Activated CD4-positive, alpha-beta T cell treated with anti-CD3 and anti-CD28 coated beads, Interleukin-2, amount 50 U/mL, for 48 hours (primary cell): ENCODE measurements around the gene FAM131C.
"Not testable (repeated sequence)": the region's sequence is repeated elsewhere in the genome, so short reads cannot be mapped to it uniquely, and the experiment has no call there.

Experiments
- DNase-seq, 2 experiments: peaks; one replicate each; pipeline ENCODE4 v3.0.0-alpha.2; 2020

FAM131C gene

GRCh38 chr1:16032388-16033102, 40.9 kb downstream of the FAM131C start:
- peak; percentile 71 to 78 for DNase-seq

- DNase-seq: no peak
Observed at GRCh38 chr1:16031551-16031950, 41.9 kb downstream of the FAM131C start.

- DNase-seq: no peak
Observed at GRCh38 chr1:16029288-16029687, 44.2 kb downstream of the FAM131C start.

DNA sequence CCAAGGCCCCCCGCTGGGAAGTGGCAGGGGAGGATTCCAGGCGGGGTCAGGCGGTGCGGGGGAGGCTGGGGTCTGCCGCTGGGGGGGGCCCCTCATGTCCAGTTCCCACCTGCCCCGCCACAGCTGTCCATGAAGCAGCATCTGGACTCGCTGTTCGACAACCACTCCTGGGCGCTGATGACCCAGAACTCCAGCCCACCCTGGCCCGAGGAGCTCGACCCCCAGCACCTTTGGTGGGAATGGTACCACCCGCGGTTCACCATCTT, 44.5 kb downstream of the FAM131C start:
- DNase-seq: not testable (repeated sequence)

- DNase-seq: no peak
Observed at GRCh38 chr1:16028237-16029002, 45.0 kb downstream of the FAM131C start.

GRCh38 chr1:16026723-16027484, 46.5 kb downstream of the FAM131C start:
- DNase-seq: peak; percentile 32 to 36

DNA sequence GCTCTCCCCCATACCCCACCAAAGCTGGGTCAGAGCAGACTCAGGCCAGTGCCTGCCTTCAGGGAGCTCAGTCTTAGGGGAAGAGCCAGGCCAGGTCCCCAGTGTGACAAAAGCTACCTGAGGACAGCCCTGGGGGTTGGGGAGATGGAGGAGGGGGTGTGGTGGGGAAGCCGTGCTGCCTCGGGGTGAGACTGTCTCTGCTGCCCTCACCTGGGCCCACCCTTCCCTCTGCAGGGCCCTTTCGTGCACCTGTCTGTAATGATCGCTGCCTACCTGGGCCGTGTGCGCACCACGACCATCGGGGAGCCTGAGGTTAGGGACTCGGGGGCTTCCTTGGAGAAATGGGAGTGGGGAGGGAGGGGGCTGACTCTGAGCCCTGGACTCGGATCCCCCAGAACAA, 47.1 kb downstream of the FAM131C start:
- not testable (repeated sequence) for DNase-seq

DNA sequence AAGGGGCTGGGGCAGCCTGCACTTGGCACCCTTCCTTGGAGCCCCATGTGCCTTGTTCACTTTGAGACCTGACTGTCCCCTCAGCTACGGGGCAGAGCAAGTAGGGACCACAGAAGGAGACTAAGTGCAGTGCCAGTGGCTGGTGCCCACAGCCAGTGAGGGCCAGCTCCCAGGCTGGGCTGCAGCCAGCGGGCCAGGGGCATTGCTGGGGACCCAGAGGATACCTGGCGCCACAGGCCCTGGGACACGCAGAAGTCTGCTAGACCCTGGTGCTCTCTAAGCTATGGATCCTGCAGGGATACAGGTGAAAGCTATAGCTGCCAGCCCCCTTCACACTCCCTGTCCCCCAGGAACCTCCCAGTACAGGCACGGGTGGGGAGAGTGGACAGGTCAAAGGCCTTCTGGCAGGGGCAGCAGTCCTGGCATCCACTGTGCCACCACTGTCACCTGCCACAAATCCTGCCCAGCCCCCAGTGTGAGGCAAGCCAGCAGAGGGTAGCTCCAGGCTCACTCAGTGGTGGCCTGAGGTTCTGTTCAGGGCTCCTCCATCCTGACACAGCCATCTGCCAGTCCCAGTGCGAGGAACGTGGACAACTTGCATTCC, 50.3 kb downstream of the FAM131C start:
- no peak for DNase-seq

DNA sequence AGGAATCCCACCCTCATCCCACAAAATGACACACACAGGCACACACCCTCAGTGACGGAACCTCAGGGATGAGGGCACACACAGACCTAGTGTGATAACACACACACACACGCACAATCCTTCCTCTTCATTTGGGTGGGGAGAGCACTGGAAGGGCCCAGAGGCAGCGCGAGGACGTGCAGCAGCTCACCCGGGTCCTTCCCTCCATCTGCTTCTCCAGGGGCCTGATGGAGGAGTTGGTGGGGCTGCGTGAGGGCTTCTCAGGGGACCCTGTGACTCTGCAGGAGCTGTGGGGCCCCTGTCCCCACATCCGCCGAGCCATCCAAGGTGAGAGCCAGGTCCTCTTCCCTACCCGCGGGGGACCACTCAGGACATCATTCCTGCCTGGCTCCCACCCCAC, 51.1 kb downstream of the FAM131C start:
- no peak for DNase-seq

DNA sequence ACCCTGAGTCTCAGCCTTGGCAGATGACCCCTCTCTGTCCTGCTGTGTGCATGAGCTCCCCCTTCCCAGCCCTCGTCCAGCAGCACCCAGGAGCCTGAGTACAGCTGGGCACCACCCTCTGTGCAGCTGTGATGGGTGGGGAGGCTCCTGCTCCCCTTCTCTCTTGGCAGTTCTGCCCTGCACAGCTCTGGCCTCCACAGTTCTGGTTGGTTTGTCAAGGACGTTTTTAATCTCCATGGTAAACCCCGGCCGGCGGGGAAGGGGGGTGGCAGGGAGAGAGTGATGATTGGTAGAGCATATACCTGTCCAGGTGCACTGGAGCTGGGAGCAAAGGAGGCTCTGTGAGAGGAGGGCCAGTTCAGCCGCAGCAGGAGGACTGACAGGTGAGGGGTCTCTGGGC, 51.8 kb downstream of the FAM131C start, which contains the start of gene CLCNKA:
Gene CLCNKA, plus strand, starts transcription at position 356 of the 400 bp plus-strand sequence. CDS start 584 bp downstream, outside the sequence.
- DNase-seq: no peak

DNA sequence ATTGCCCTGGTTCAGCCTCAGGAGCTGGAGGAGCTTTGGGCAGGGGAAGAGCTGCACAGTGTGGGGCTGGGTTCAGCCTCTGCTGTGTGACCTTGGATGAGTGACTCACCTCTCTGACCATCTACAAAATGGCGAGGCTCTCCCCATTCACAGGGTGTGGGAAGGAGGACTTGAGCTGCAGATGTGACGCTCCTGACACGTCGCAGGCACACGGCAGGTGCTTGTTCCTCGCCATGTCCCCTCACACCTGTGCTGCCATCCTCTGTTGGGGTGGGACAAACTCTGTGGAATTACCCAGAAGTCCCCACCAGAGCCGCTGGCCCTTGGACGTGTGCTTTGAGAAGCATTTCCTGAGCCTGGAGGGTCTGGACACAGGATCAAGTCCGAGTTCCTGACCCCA, 52.6 kb downstream of the FAM131C start:
- DNase-seq: not testable (repeated sequence)

GRCh38 chr1:16020325-16020724, 53.1 kb downstream of the FAM131C start:
- no peak for DNase-seq

DNA sequence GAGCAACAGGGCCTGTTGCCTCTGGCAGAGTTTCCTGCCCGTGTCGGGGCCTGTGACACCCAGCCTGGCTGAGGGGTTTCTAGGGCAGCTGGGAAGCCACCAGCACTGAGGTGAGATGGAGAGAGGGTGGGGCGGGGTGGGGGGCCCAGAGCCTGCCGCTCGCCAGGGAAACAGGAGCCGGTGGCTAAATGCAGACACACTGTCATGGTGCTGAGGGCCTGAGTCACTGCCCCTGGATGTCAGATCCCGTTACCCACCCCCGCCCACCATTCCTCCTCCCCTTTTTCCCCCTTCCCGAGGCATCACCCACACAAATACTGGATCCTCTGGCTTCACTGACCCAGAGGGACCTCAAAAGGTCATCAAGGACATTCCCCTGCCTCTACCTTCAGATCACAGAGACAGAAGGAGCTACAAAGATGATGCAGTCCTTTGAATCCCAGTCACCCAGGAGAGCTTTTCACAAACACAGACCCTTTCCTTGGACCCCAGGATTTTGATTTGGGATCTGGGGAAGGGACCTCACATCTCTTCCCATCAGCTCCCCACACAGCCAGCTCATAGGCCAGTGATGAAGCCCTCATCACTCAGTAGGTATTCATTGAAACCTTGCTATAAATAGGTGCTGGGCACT, 53.7 kb downstream of the FAM131C start:
- no peak for DNase-seq

DNA sequence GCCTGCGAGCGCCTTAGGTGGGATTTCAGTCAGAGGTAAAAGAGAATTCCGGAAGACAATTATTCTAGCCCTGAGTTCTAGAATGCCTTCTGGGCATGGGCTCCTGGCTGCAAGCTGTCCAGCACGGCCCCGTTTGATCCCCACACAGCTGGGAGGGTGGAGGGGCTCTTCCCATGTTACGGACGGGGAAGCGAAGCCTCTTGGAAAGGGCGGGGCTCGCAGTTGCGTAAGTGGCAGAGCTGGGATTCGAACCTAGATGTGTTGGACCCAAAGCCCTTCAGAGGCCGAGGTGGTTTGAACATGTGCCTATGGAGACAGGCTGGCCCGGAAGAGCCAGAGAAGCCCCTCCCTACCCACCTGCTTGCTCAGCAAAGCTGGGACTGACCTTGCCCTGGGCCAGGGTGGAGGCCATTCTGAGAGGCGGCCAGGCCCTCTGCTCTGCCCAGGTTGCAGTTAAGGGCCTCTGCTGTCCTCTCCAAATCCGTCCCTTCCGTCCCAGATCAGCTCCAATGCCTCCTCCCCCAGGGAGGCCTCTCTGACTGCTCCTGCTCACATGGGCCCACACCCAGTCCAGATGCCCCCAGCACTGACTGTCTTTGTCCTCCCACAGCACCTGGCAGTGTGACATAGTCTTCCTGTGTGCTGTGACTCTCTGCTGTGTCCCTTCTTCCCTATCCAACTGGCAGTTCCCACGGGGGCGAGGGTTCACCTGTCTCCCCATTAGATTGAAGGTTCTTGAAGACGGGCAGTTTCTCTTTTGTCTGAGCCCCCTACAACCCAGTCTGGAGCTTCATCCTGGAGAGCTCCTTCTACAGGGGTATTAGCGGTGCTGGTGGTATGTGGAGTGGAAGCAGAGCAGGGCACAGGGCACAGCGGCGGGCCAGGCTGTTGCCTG, 54.5 kb downstream of the FAM131C start:
- no peak for DNase-seq

DNA sequence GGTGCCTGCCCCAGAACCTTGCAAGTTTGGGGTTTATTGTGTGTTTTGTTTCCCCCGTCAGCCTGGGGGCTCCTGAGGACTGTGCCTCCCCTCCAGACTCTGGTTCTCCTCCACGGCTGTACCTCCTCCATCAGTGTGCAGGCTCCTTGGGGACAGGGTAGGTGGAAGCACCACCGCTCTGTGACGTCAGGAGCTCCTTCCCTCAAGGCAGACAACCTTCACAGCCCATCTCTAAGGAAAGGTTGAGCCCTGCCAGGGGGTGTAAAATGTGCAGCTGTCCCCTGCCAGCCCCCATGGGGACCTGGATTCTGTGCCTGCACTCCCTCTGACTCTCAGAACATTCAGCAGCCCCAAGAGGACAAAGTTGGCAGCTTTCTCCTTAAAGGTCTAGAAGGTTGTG, 55.1 kb downstream of the FAM131C start:
- no peak for DNase-seq

GRCh38 chr1:16017461-16018303, 55.8 kb downstream of the FAM131C start, which contains the start of gene HSPB7:
HSPB7 (minus strand) TSS chr1:16018043; CDS start chr1:16017963, 80 bp downstream.
- DNase-seq: no peak

- no peak for DNase-seq
Observed at GRCh38 chr1:16017076-16017460, 56.4 kb downstream of the FAM131C start.

DNA sequence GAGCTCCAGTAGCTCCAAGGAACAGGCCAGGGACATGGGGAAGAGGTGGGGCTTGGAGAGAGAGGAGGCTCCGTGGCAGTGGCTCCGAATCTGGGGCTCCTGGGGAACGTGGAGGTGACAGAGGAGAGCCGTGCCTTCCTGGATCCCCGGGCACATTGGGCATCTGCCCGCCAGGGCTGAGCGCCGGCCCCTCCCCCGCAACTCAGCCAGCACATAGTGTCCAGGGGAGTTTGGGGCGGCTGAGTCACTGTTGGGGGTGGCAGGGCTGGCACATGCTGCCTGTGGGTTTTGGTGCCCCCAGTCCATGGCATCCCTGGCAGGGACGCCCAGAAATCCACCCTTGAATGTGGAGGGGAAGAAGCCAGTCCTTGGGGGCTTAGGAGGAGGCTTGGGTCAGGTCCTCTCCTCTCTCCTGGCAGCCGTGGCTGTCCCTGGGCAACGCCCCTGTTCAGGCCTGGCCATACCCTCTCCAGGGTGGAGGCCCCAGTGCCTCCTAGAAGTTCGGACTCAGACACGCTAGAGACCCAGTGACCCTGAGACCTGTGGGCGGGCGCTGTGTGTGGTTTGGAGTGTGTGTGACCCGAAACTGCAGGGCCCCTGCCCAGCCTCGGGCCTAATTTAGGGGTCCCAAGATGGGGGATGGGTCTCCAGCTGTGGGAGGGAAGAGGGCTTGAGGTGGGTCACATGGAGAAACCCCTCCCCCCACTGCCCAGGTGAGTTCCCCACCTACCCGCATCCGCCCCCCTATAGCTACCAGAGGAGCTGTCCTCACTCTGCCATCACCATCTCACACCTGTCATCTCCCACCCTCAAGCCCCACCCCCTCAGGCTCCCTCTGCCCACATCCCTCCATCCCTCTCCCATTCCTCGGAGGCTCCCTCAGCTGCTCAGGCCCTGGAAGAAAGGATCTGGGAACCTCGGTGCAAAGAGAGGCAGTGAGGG, 57.2 kb downstream of the FAM131C start:
- no peak for DNase-seq

GRCh38 chr1:16015491-16015890, 58.0 kb downstream of the FAM131C start:
- no peak for DNase-seq
